HUES48 (cell line): Measurements from ENCODE around the gene CXCR5.

Experiments used
- H3K27ac ChIP-seq: one replicate; pipeline ENCODE4 v1.7.0; 2013; ENCODE audit warnings: low read depth, low read length, inconsistent platforms
- H3K27me3 ChIP-seq: 2 replicates; pipeline ENCODE4 v1.6.1; 2013; ENCODE audit warnings: mild to moderate bottlenecking, low read length; ENCODE audit not compliant: control insufficient read depth, insufficient read depth
- H3K36me3 ChIP-seq: 2 replicates; pipeline ENCODE4 v1.6.1; 2013; ENCODE audit warnings: low read length; ENCODE audit not compliant: control insufficient read depth, insufficient read depth
- H3K4me1 ChIP-seq: 2 replicates; pipeline ENCODE4 v1.6.1; 2013; ENCODE audit warnings: mild to moderate bottlenecking, low read length; ENCODE audit not compliant: control insufficient read depth, insufficient read depth
- H3K4me3 ChIP-seq: 2 replicates; pipeline ENCODE4 v1.5.1; 2013; ENCODE audit warnings: mild to moderate bottlenecking, low read depth, low read length
- H3K9ac ChIP-seq: 2 replicates; pipeline ENCODE4 v1.6.1; 2013; ENCODE audit warnings: mild to moderate bottlenecking, low read depth, low read length, moderate library complexity
- H3K9me3 ChIP-seq: 2 replicates; pipeline ENCODE4 v1.6.1; 2013; ENCODE audit warnings: low read length; ENCODE audit not compliant: control insufficient read depth, insufficient read depth

CXCR5 gene

DNA sequence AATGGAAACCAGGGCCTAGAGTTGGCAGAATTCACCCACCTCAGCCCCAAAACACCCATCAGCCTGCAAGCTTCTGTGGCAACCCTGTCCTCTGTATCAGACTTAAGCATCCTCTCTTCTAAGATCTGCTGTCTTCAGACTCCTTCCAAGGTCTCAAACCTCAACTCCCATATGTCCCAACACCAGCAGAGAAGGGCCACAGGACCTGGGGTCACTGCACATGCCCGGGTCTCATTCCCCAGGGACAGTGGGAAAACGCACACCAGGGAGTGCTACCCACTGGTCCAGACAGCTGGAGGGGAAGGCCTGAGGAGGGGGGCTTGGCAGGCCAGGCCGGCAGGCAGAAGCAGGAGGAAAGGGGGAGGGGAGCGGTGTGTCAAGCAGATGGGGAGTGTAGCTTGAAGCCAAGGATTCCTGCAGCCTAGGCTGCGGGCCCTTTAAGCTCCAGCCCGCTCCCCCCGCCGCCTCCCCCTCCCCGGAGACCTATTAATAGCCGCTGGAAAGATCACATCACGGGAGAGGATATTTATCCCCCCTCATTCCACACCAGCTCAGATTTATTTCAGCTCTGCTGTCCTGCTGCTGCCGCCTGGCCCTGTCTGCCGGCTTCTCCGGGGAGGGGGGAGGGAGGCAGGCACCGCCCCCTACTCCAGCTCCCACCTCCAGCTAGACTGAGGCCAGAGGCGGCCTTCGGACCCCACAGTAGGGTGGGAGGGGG is 25.4 kb downstream of the CXCR5 start:
- peaks cover 24% of the 10 kb centered on the region for H3K36me3 ChIP-seq
- H3K27ac ChIP-seq = peak overlapping the region; percentile 100
- peaks cover 57% of the 10 kb centered on the region for H3K4me1 ChIP-seq
- H3K4me3 ChIP-seq = peak overlapping the region; percentile 64
- no peaks in the 10 kb centered on the region for H3K9me3 ChIP-seq
- H3K9ac ChIP-seq = no peak overlapping the region
- no peaks in the 10 kb centered on the region for H3K27me3 ChIP-seq

DNA sequence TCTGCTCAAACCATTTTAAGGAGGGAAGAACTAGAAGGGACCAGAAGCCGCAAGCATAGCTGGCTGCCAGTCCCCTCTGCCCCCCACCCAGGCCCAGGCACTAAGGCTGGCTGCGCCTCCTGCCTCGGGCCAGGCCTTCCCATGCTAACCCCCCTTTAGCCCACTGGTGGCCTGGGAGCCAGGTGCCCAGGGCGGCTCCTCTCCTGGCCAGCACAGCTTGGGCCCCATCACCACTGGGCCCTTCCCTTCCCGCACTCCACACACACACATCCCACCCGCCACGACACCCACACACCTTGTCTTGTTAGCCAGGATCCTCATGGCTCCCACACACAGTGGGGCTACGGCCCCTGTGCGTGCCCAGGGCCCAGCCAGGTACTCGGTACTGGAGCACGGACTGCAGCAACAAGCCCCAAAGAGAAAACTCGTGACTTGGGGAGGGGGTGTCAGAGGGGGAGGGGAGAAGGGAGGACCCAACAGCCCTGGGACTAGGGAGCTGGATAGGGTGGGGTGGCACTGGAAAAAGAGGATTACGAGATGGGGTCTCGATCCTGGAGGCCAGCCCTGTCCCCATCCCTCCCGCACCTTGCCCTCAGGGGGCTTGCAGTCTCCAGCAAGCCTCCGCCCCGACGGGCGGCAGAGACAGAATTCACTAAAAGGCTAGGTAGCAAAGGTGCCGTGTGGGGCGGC is 26.1 kb downstream of the CXCR5 start:
- H3K27ac ChIP-seq = peak overlapping the region; percentile 100
- H3K4me3 ChIP-seq = peak overlapping the region; percentile 64
- H3K4me1 ChIP-seq = peaks cover 64% of the 10 kb centered on the region
- H3K9me3 ChIP-seq = no peaks in the 10 kb centered on the region
- H3K27me3 ChIP-seq = no peaks in the 10 kb centered on the region
- H3K36me3 ChIP-seq = peaks cover 17% of the 10 kb centered on the region
- H3K9ac ChIP-seq = peak overlapping the region; percentile 66

GRCh38 chr11:118910309-118911112 is 26.8 kb downstream of the CXCR5 start:
- Histone ChIP-seq H3K4me3 (peak overlapping the region; percentile 67), H3K4me1 (peaks cover 71% of the 10 kb centered on the region), H3K27ac (peak overlapping the region; percentile 100), H3K9ac (peak overlapping the region; percentile 80), H3K36me3 (peaks cover 13% of the 10 kb centered on the region), H3K9me3 (no peaks in the 10 kb centered on the region), H3K27me3 (no peaks in the 10 kb centered on the region)

DNA sequence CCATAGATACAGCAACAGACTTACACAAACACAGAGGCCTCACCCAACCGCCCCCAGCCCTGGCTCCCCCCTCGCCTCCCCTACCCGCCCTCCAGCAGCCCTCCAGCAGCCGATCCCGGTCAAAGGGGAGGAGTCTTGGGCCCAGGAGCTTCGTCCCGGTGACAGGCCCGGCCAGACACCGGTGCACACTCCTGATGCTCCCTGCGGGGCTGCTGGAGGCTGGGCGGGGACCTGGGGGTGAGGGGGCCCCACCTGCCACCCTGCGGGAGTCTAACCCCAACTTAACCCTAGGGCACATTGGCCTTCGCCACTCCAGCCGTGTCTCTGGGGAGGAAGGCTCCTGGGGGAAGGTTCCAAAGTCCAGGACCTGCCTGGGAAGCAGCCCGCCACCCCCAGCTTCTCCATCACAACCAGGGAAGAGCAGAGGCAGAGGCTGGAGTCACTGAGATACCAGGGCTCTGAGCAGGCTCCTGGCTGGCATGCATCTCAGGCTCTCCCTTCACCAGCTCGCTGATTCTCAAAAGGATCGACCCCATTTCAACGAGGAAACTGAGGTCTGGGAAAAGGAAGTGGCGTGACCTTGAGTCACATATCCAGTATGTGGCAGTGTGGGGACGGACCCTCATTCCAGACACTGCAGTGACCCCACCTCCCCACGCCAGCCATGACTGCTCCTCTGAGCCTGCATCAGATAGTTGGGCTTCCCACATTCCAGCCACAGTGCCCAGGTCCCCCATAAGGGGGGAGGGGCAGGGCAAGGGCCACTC is 27.6 kb downstream of the CXCR5 start:
- Histone ChIP-seq H3K36me3 (peaks cover 6% of the 10 kb centered on the region), H3K9me3 (no peaks in the 10 kb centered on the region), H3K4me3 (peak overlapping the region; percentile 67), H3K9ac (peak overlapping the region; percentile 80), H3K27me3 (no peaks in the 10 kb centered on the region), H3K4me1 (peaks cover 79% of the 10 kb centered on the region), H3K27ac (peak overlapping the region; percentile 100)

DNA sequence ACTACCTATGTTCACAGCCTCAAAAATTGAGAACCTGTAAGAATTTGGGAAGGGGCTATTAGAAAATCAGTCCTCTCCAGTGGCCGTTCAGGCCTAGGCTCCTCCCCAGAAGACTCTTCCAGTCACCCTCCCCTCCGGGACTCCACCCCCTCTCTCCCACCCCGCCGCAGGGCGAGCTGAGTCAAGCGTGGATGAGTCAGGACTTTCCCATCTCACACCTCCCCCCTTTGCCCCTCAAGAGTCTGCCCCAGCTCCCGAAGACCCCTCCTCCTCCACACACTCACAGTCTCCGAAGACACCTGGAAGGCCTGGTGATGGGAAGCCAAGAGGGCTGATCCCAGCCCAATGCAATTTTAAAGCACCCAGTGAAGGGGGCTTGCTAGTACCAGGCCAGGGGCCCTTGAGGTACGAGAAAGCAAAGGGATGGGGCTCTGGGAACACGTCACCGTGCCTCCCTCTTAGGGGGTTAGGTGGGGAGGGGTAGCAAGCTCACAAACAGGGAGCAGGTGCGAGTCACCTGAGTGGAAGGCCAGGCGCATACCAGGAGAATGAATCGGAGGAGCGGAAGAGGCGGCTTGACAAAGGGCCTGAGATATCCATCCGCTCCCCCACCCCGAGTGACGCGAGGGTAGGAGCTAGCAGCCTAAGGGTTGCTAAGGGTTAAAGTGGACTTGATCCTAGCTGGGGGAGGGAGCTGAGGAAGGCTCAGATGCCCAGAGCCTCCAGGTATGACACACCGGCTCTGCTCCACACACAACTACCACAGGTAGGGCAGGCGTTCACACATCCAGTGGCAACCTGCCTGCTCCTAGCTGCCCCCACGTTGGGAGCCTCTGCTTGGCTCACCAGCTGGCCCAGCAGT is 28.4 kb downstream of the CXCR5 start:
- Histone ChIP-seq H3K9me3 (no peaks in the 10 kb centered on the region), H3K36me3 (no peaks in the 10 kb centered on the region), H3K27ac (peak overlapping the region; percentile 100), H3K4me1 (peaks cover 86% of the 10 kb centered on the region), H3K4me3 (peak overlapping the region; percentile 67), H3K9ac (peak overlapping the region; percentile 78), H3K27me3 (no peaks in the 10 kb centered on the region)

GRCh38 chr11:118912742-118913410 is 29.2 kb downstream of the CXCR5 start:
- H3K4me3 ChIP-seq = peak overlapping the region; percentile 67
- H3K9me3 ChIP-seq = no peaks in the 10 kb centered on the region
- H3K4me1 ChIP-seq = peaks cover 86% of the 10 kb centered on the region
- peak overlapping the region; percentile 78 for H3K9ac ChIP-seq
- no peaks in the 10 kb centered on the region for H3K27me3 ChIP-seq
- no peaks in the 10 kb centered on the region for H3K36me3 ChIP-seq
- peak overlapping the region; percentile 100 for H3K27ac ChIP-seq

- peak overlapping the region; percentile 78; the same call in 1 of the 2 replicates for H3K9ac ChIP-seq
- peaks cover 84% of the 10 kb centered on the region for H3K4me1 ChIP-seq
- no peaks in the 10 kb centered on the region for H3K36me3 ChIP-seq
- H3K4me3 ChIP-seq = no peak overlapping the region
- no peaks in the 10 kb centered on the region for H3K9me3 ChIP-seq
- peak overlapping the region; percentile 100 for H3K27ac ChIP-seq
- H3K27me3 ChIP-seq = no peaks in the 10 kb centered on the region
Observed at GRCh38 chr11:118913411-118914125, 29.9 kb downstream of the CXCR5 start.

DNA sequence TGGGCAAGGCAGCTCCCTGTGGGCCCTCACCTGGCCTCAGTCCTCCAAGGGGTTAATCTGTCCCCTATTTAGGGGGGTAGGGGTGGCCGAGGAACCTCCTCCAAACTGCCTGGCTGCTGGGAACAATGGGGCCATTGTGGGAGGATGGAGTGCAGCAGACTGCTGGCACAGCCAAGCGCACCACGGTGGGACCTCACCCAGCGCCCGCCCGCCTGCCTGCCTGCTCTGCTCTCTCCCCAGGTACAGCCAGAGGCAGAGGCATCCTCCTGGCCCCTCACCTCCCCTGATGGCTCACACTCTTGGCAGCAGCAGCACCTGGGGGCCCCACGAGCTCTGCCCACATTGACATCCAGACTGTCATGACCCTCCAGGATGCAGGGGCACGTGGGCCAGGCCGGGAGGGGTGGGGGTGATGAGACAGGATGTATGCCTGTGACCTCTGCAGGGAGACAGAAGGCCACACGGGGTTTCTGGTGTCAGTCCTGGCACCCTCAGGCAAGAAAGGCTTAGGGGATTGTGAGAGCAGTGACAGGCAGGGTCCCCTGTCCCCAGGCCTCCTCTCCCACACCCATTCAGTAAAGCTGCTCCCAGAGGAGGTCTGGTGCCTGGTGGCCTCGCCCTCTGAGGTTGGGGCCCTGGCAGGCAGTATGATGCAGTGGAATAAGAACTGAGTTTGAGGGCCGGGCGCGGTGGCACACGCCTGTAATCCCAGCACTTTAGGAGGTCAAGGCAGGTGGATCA is 30.7 kb downstream of the CXCR5 start:
- Histone ChIP-seq H3K9me3 (no peaks in the 10 kb centered on the region), H3K27ac (peak overlapping the region; percentile 100), H3K27me3 (no peaks in the 10 kb centered on the region), H3K36me3 (no peaks in the 10 kb centered on the region), H3K4me1 (peaks cover 84% of the 10 kb centered on the region), H3K9ac (no peak overlapping the region), H3K4me3 (no peak overlapping the region)

GRCh38 chr11:118914987-118915386 is 31.3 kb downstream of the CXCR5 start:
- no peaks in the 10 kb centered on the region for H3K27me3 ChIP-seq
- H3K4me3 ChIP-seq = no peak overlapping the region
- H3K9ac ChIP-seq = no peak overlapping the region
- no peaks in the 10 kb centered on the region for H3K9me3 ChIP-seq
- H3K27ac ChIP-seq = no peak overlapping the region
- H3K36me3 ChIP-seq = no peaks in the 10 kb centered on the region
- H3K4me1 ChIP-seq = peaks cover 84% of the 10 kb centered on the region
